Measurements from ENCODE around the gene NPLOC4.

The NPLOC4 gene

GRCh38 chr17:81547614-81547982 lies 89.3 kb downstream of the NPLOC4 start:
- DNase-seq (ENCODE audit: low read depth in 2 of 2), result no peak

- no peak for DNase-seq (ENCODE audit: low read depth in 2 of 2)
Measured at GRCh38 chr17:81546906-81547613, 89.9 kb downstream of the NPLOC4 start.

DNA sequence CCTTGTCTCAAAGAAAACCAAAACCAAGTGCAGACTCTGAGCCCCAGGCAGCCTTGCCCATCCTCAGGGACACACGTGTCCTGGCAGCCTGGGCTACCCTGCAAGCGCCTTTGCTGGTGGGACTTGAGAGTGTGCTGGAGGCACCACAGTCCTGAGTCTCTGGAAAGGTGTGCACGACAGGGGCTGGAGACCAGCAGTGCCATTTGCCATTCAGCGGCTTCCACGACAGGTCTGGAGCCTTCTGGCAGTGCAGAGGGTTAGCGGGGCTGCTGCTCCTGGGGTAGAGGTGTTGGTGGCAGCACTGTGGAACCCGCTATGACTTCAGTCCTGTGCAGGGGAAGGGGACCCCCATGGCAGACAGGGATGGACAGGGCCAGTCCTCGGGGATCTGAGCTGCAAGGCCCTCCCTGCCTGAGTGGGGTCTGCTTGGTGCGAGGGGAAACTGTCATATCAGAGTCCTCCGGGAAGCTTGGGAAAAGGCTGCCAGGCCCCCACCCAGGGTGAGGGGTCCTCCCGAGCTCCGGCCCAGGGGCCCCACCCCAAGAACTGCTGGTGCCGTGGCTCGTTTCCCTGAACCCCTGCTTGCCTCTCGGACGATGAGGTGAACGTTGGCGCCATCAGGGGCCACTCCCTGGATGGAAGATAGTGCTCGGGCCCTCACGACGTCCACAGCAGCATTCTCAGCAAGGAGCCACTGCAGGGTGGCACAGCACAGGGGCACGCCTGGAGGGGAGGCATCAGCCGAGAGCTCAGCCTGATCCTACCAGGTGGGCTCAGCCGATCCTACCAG lies 91.6 kb downstream of the NPLOC4 start:
- no peak for DNase-seq (ENCODE audit: low read depth in 2 of 2)

DNA sequence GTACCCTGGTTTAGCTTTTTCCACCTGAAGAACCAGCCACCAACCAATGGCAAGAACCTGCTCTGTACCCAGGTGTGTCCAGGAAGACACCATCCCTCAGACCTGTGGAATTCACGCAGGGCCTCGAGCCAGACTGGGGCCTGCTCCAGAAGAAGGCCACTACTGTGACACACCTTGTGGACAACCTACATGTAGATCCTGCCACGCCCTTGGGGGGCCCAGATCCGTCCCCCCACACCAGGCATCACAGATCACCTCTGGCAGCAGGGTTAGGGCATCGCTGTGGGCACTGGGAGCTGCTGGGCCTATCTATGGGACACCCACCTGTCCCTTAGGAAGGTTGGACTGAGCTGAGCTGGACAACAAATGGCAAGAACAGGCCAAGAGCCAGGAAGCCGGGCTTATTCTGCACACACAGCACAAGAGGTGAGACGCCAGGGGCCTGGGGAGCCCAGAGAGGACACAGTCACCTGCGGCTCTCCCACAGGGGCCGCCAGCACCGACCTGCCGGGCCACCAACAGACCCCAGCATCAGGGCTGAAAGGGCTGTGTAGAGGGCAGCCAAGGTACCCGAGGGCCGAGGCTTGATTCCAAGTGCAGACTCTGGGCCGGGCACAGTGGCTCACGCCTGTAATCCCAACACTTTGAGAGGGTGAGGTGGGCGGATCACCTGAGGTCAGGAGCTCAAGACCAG lies 92.5 kb downstream of the NPLOC4 start:
- DNase-seq (ENCODE audit: low read depth in 2 of 2), result no peak

DNA sequence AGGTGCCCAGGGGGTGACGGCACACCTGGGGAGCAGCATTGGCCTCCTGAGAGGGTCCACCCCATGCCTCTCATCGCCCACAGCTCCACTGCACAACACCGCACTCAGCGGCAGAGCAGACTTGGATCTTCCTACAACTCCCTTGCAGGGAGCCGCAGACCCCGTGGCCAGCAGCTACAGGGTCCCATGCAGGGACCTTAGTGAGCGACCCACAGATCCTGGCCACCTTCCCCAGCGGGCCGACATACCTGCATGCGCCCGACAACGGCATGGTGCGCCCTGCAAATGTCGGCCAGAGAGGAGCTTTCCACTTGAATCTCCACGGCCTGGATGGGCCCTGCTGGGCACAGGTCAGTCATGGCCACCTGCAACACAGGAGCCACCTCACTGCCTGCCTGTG lies 93.2 kb downstream of the NPLOC4 start:
- DNase-seq (ENCODE audit: low read depth in 2 of 2), result no peak

DNA sequence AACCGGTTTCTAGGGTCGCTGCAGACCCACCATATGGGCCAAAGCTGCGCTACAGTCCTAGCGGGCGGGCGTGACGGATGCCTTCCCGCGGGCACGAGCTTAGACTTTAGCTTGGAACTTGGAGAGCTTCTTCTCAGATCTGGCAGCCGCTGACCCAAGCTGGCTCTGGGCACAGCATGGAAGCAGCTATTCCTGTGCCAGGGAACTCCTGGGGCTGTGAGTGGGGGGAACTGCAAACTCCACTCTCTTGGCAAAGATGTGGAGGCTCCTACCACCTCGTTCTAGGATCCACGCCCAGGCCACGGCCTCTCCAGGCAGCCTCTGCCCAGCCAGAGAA lies 93.6 kb downstream of the NPLOC4 start:
- DNase-seq (ENCODE audit: low read depth in 2 of 2), result no peak

GRCh38 chr17:81542431-81543338 lies 94.2 kb downstream of the NPLOC4 start:
- no peak for DNase-seq (ENCODE audit: low read depth in 2 of 2)

DNA sequence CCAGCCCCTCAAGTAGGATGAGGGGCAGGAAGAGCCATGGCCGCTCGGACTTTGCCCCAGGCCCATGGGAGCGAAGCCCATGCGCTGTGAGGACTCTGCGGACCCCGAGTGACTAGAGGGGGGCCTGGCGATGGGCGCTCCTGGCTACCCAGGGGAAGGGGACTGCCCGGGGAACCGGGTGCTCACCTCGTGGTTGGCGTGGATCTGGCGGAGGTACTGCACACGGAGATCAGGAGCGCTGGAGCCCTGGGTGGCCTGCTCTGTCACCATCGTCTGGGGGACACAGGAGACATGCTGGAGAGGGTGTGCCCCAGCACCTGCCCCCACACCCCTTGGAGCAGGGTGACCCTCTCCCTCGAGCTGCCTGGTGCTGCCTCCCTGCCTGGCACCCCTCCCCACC lies 95.8 kb downstream of the NPLOC4 start:
- DNase-seq (ENCODE audit: low read depth in 2 of 2), result no peak

- no peak for DNase-seq (ENCODE audit: low read depth in 2 of 2)
Measured at GRCh38 chr17:81540676-81541027, 96.3 kb downstream of the NPLOC4 start.

DNA sequence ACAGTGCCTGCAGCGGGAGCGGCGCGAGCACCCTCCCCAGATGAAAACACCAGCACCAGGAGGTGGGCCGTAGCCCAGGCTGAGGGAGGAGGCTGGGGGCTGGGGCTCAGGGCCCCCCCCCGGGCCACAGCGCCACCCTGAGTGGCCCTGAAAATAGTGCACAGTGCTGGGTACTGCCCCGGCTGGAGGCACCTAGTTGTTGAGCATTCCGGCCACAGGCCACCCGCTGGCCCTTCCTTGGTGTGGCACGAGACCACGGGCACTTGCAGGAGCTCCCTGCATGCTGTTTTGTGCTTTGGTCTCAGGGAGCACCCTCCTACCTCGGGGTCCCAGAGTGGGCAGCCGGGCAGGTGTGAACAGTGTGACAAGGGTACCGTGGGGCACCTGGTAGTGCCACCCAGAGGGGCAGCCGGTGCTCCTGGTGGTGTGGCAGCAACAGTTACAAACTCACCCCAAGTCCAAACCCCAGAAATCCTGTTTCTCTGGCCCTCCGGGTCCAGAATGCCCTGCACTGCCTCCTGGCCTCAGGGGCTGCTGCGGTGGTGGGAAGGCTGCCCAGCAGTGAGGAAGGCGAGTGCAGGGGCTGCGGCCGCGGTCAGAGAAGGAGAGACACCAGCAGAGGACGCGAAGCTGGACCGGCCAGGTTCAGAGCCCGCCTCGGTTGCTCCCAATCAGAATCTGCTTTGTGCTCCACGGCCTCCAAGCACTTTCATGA lies 96.8 kb downstream of the NPLOC4 start:
- DNase-seq (ENCODE audit: low read depth in 2 of 2), result no peak

DNA sequence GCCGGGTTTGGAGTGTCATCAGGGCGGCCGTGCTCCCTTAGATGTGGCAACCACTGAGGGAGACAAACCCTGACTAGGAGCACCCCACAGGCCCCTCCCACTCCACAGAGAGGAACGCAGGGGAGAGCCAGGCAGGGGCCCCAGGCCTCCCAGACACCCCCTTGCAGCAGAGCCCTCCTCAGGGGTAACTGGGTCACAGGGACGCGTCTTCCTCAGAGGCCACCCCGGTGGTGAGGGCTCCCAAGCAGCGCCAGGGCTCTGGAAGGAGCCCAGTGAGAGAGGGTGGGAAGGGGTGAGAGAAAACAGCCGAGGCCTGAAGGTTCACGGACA lies 97.4 kb downstream of the NPLOC4 start:
- DNase-seq (ENCODE audit: low read depth in 2 of 2), result no peak

DNA sequence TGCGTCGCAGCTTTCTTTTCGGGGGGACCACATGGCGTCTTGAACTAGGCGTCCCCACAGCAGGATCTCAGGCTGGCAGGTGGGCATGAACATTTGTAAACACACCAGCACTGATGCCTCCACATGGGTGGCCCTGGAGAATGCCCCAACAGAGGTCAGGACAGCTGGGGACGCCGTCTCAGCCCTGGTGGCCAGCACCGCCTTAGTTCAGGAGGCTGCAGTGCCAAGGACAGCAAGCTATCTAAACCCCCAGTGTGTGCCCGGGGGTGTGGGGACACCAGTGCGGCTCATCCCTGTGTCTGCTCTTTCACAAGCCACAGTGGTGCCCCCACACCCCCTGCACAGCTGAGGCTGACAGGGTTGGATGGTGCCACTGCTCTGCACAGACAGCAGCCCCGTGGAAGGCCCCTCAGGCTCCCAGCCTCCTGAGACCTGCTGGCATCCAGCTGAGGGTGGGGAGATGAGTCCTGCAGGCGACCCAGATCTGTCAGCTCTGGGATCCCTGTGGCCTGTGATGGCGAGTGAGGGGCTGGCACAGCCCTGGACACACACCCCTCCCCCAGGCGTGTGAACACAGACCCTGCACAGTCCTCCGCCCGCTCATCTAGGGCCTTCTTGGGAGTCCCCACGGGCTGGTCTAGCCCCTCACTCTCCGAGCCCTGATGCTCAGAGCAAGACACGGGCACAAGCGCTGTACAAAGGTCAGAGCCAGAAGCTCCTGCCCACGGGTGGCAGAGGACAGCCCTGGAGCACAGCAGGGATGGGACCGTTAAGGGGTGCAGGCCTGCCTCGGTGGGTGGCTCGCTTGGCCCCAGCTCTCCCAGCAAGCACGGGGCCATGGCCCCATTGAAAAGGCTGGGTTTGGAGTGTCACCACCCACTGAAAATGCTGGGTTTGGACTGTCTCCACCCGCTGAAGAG lies 98.0 kb downstream of the NPLOC4 start:
- no peak for DNase-seq (ENCODE audit: low read depth in 2 of 2)

GRCh38 chr17:81537856-81538555 lies 98.9 kb downstream of the NPLOC4 start:
- no peak for DNase-seq (ENCODE audit: low read depth in 2 of 2)

DNA sequence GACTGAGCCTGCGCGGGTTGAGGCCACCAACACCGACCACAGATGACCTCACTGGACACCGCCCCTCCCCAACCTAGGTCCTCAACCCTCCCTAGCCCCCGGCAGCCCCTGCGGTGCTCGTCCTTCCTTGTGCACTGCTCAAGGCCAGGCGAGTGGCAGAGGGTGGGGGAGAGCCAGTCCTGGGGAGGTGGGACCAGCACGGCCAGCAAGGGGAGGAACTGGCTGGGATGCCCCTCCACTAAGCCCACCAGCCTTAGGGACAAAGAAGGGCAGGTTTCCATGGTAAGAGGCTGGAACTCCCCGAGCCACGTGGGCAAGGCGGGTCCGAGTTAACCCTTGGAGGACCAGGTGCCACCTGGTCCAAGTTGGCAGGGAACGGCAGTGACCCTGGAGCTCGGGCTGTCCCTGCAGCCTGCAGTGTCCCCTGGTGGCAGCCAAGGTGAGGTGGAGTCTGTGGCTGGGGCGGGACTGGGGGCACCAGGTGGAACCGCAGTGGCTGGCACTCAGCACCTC lies 99.5 kb downstream of the NPLOC4 start:
- DNase-seq (ENCODE audit: low read depth in 2 of 2), result no peak

DNA sequence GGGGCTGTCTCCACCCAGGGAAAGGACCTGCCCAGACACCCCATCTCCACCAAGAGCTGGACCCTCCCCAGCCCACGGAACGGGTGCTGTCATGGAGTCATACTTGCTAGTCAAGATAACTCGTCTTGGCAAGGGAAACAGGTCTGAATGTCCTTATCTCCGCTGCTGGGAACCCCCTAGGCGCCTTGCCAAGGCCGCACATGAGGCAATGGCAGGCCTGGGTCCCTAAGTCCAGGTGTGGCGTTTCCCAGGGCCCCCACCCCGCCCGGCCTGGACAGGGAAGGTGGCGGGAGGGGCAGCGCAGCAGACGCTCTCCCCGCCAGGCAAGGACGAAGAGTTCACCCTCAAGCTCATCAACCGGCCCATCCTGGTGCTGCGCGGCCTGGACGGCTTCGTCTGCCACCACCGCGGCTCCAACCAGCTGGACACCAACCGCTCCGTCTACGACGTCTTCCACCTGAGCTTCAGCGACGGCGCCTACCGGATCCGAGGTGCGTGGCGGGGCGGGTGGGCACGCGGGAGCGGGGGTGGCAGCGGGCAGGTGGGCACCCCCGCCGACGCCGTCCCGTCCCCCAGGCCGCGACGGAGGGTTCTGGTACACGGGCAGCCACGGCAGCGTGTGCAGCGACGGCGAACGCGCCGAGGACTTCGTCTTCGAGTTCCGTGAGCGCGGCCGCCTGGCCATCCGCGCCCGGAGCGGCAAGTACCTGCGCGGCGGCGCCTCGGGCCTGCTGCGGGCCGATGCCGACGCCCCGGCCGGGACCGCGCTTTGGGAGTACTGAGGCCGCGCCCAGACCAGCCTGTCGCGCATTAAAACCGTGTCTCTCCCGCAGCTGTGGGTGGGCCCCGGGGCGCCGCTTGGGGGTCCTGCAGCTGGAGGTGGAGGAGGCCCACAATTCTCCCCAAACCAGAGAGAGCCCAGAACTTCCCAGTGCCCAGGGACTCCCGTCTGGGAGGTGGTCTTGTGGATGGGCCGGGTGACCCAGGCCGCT lies 100.3 kb downstream of the NPLOC4 start:
- DNase-seq (ENCODE audit: low read depth in 2 of 2), result no peak

GRCh38 chr17:81535480-81536298 lies 101.2 kb downstream of the NPLOC4 start:
- DNase-seq (ENCODE audit: low read depth in 2 of 2), result no peak

DNA sequence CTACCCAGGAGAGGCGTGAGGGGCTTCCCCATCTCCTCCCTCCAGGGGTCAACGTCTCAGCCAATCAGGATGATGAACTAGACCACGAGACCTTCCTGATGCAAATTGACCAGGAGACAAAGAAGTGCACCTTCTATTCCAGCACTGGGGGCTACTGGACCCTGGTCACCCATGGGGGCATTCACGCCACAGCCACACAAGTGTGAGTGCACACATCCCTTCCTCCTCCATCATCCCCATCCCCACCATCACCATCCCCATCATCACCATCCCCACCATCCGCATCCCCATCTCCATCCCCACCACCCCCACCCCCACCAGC lies 101.9 kb downstream of the NPLOC4 start:
- DNase-seq (ENCODE audit: low read depth in 2 of 2), result no peak

Measured in fibroblast of skin of left quadriceps (primary cell).